OCI-LY3 (cell line): ENCODE results near the gene LITAFD.
A peak's percentile ranks its signal among the peaks of the same experiment; 100 is the strongest.

Experiments used
- H2AFZ ChIP-seq: fragments of 200-600, 300-600 bp; shearing (Covaris generic); 2 replicates; pipeline ENCODE4 v1.6.0; 2014; ENCODE audit warnings: antibody characterized with exemption, low read depth, low read length
- H3K27ac ChIP-seq: fragments of 200-600, 300-600 bp; sonication (generic); 2 replicates; pipeline ENCODE4 v1.5.1; 2014; ENCODE audit warnings: mild to moderate bottlenecking, low read length, moderate library complexity, mixed read lengths
- H3K27me3 ChIP-seq: fragments of 200-600, 300-600 bp; sonication (generic); 2 replicates; pipeline ENCODE4 v1.6.1; 2014; ENCODE audit warnings: low read depth, low read length, mixed read lengths
- H3K36me3 ChIP-seq: fragments of 200-600, 300-600 bp; sonication (generic); replicated peaks from 2 replicates; pipeline ENCODE3; 2014; ENCODE audit warnings: low read depth, low read length, mixed read lengths
- H3K4me1 ChIP-seq: fragments of 300-600, 200-600 bp; sonication (generic); 2 replicates; pipeline ENCODE4 v1.6.1; 2014; ENCODE audit warnings: low read length, mixed read lengths
- H3K4me2 ChIP-seq: fragments of 200-600, 300-600 bp; sonication (generic); 2 replicates; pipeline ENCODE4 v1.6.1; 2014; ENCODE audit warnings: low read length, mixed read lengths
- H3K4me3 ChIP-seq: fragments of 300-600, 200-600 bp; sonication (generic); 2 replicates; pipeline ENCODE4 v1.5.1; 2014; ENCODE audit warnings: antibody characterized with exemption, mild to moderate bottlenecking, low read length, moderate library complexity
- H3K79me2 ChIP-seq: fragments of 300-600, 200-600 bp; shearing (Covaris generic); 2 replicates; pipeline ENCODE4 v1.6.1; 2014; ENCODE audit warnings: mild to moderate bottlenecking, low read length, mixed read lengths
- H3K9ac ChIP-seq: fragments of 300-600, 200-600 bp; shearing (Covaris generic); 2 replicates; pipeline ENCODE4 v1.6.0; 2014; ENCODE audit warnings: mild to moderate bottlenecking, low read length, moderate library complexity
- H3K9me3 ChIP-seq: fragments of 200-600, 300-600 bp; shearing (Covaris generic); 2 replicates; pipeline ENCODE4 v1.6.1; 2014; ENCODE audit warnings: low read length, mixed read lengths; ENCODE audit not compliant: insufficient read depth
- H4K20me1 ChIP-seq: fragments of 200-600, 300-600 bp; sonication (generic); 2 replicates; pipeline ENCODE4 v1.6.1; 2016; ENCODE audit warnings: low read length, mixed read lengths; ENCODE audit not compliant: insufficient read depth
- CTCF ChIP-seq: fragments of 200-600, 300-600 bp; sonication (generic); IDR thresholded peaks from 2 replicates; pipeline ENCODE4 v1.5.1; 2014; ENCODE audit warnings: antibody characterized with exemption, low read length, low read depth
- EZH2phosphoT487 ChIP-seq: fragments of 200-600 bp; shearing (Covaris generic); IDR thresholded peaks from 2 replicates; pipeline ENCODE4 v1.6.1; 2018; ENCODE audit warnings: antibody characterized with exemption, mixed run types, low read depth

The LITAFD gene

GRCh38 chr16:8892101-8892575, 10.0 kb downstream of the LITAFD start:
- Histone ChIP-seq H3K4me1 (peaks cover 23% of the 10 kb centered on the region), H3K4me3 (no peak overlapping the region), H4K20me1 (peaks cover 31% of the 10 kb centered on the region), H3K36me3 (peaks cover 54% of the 10 kb centered on the region), H3K9ac (no peak overlapping the region), H3K27ac (peak overlapping the region; percentile 21), H3K9me3 (no peaks in the 10 kb centered on the region), H3K4me2 (peak overlapping the region; percentile 37), H3K27me3 (no peaks in the 10 kb centered on the region), H2AFZ (no peak overlapping the region), H3K79me2 (no peaks in the 10 kb centered on the region)
- TF ChIP-seq EZH2phosphoT487 = no peak
- no peak for TF ChIP-seq CTCF

GRCh38 chr16:8893426-8893825, 11.3 kb downstream of the LITAFD start:
- TF ChIP-seq CTCF = no peak
- no peak for TF ChIP-seq EZH2phosphoT487
- H4K20me1 ChIP-seq = peaks cover 31% of the 10 kb centered on the region
- H3K36me3 ChIP-seq = peaks cover 62% of the 10 kb centered on the region
- H3K9me3 ChIP-seq = no peaks in the 10 kb centered on the region
- no peak overlapping the region for H3K4me3 ChIP-seq
- no peaks in the 10 kb centered on the region for H3K79me2 ChIP-seq
- no peak overlapping the region for H3K4me2 ChIP-seq
- no peak overlapping the region for H3K27ac ChIP-seq
- no peak overlapping the region for H2AFZ ChIP-seq
- peaks cover 23% of the 10 kb centered on the region for H3K4me1 ChIP-seq
- H3K27me3 ChIP-seq = no peaks in the 10 kb centered on the region
- H3K9ac ChIP-seq = no peak overlapping the region

- peaks cover 69% of the 10 kb centered on the region for H3K36me3 ChIP-seq
- H3K9ac ChIP-seq = no peak overlapping the region
Measured at GRCh38 chr16:8893976-8894690, 12.0 kb downstream of the LITAFD start.

More at GRCh38 chr16:8893976-8894690, 12.0 kb downstream of the LITAFD start:
- H3K27me3 ChIP-seq = no peaks in the 10 kb centered on the region
- H2AFZ ChIP-seq = no peak overlapping the region
- no peak for TF ChIP-seq CTCF
- TF ChIP-seq EZH2phosphoT487 = no peak
- H3K9me3 ChIP-seq = no peaks in the 10 kb centered on the region
- no peak overlapping the region for H3K27ac ChIP-seq
- H3K4me2 ChIP-seq = no peak overlapping the region
- H3K4me3 ChIP-seq = no peak overlapping the region
- H3K79me2 ChIP-seq = no peaks in the 10 kb centered on the region
- peaks cover 31% of the 10 kb centered on the region for H4K20me1 ChIP-seq
- H3K4me1 ChIP-seq = peaks cover 23% of the 10 kb centered on the region
